HEK293T (cell line): ENCODE measurements around the gene AP5S1.
"Not testable (repeated sequence)": the region's sequence is repeated elsewhere in the genome, so short reads cannot be mapped to it uniquely, and the experiment has no call there.

Source experiments
- CTCF ChIA-PET: fragments of 350-600 bp; formaldehyde crosslinking; extraction: SDS; loops from one replicate; lab custom pipeline; 2021; ENCODE audit warnings: antibody characterized with exemption, inconsistent platforms; lab: Yijun Ruan, JAX
- POLR2A ChIA-PET: fragments of 350-600 bp; formaldehyde crosslinking; extraction: SDS; loops from one replicate; lab custom pipeline; 2020; ENCODE audit warnings: antibody characterized with exemption, inconsistent platforms; lab: Yijun Ruan, JAX
- DNase-seq: peaks from one replicate; pipeline ENCODE4 v3.0.0; 2012; ENCODE audit warnings: mixed read lengths; ENCODE audit errors: extremely low spot score
- ARNT ChIP-seq: fragments of 450-650 bp; IDR thresholded peaks from 2 replicates; pipeline ENCODE4 v1.6.1; 2017; ENCODE audit warnings: mild to moderate bottlenecking
- BHLHE40 ChIP-seq: fragments of 450-650 bp; IDR thresholded peaks from 2 replicates; pipeline ENCODE4 v1.6.1; 2016; ENCODE audit warnings: mild to moderate bottlenecking, moderate library complexity, borderline replicate concordance
- CTBP1 ChIP-seq: fragments of 450-650 bp; IDR thresholded peaks from 2 replicates; pipeline ENCODE4 v1.6.1; 2016; ENCODE audit warnings: borderline replicate concordance
- ELF4 ChIP-seq: fragments of 450-650 bp; IDR thresholded peaks from 2 replicates; pipeline ENCODE4 v1.6.1; 2017; ENCODE audit warnings: antibody characterized with exemption
- FOXA1 ChIP-seq: fragments of 450-650 bp; IDR thresholded peaks from 2 replicates; pipeline ENCODE4 v1.6.1; 2016; ENCODE audit warnings: mild to moderate bottlenecking
- FOXK2 ChIP-seq: fragments of 450-650 bp; IDR thresholded peaks from 2 replicates; pipeline ENCODE4 v1.6.1; 2016; ENCODE audit warnings: mild to moderate bottlenecking
- FOXM1 ChIP-seq: fragments of 450-650 bp; IDR thresholded peaks from 2 replicates; pipeline ENCODE4 v1.6.1; 2017; ENCODE audit warnings: mild to moderate bottlenecking, borderline replicate concordance
- HDGF ChIP-seq: fragments of 450-650 bp; IDR thresholded peaks from 2 replicates; pipeline ENCODE4 v1.6.1; 2017; ENCODE audit warnings: antibody characterized with exemption, borderline replicate concordance
- L3MBTL2 ChIP-seq: fragments of 450-650 bp; conservative IDR thresholded peaks from 2 replicates; pipeline ENCODE4 v1.6.1; 2016; ENCODE audit warnings: mild to moderate bottlenecking
- LEF1 ChIP-seq: fragments of 450-650 bp; IDR thresholded peaks from 2 replicates; pipeline ENCODE4 v1.6.1; 2017; ENCODE audit warnings: mild to moderate bottlenecking, borderline replicate concordance
- NFRKB ChIP-seq: fragments of 450-650 bp; IDR thresholded peaks from 2 replicates; pipeline ENCODE4 v1.6.1; 2016; ENCODE audit warnings: mild to moderate bottlenecking, moderate library complexity
- PKNOX1 ChIP-seq: fragments of 450-650 bp; IDR thresholded peaks from 2 replicates; pipeline ENCODE4 v1.6.1; 2016
- SP1 ChIP-seq: fragments of 450-650 bp; IDR thresholded peaks from 2 replicates; pipeline ENCODE4 v1.6.1; 2017
- SUZ12 ChIP-seq: fragments of 450-650 bp; IDR thresholded peaks from 2 replicates; pipeline ENCODE4 v1.6.1; 2016; ENCODE audit warnings: mild to moderate bottlenecking
- TARDBP ChIP-seq: fragments of 450-650 bp; IDR thresholded peaks from 2 replicates; pipeline ENCODE4 v1.6.1; 2016
- ZNF384 ChIP-seq: fragments of 450-650 bp; IDR thresholded peaks from 2 replicates; pipeline ENCODE4 v1.6.1; 2016

The AP5S1 gene

DNA sequence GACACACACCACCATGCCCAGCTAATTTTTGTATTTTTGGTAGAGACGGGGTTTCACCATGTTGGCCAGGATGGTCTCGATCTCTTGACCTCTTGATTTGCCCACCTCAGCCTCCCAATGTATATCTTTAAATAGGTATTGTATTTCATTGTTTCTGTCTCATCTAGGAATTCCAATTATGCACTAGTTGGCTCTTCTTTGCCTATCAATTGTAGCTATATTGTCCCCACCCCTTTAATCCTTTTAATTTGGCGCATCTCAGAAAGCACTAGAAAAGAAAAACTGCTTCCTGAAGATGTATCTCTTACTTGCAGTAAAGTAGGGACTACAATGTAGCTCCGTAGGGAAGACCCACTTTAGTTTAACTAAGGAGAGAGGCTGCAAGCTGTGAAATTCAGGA, 15.8 kb downstream of the AP5S1 start:
- DNase-seq: no peak
- POLR2A ChIA-PET: no interaction called here
- CTCF ChIA-PET: no interaction called here
- no peak for TF ChIP-seq TARDBP
- no peak for TF ChIP-seq FOXM1
- TF ChIP-seq PKNOX1: no peak
- TF ChIP-seq NFRKB: no peak
- no peak for TF ChIP-seq ZNF384
- no peak for TF ChIP-seq CTBP1
- no peak for TF ChIP-seq FOXK2
- TF ChIP-seq LEF1: no peak
- no peak for TF ChIP-seq SUZ12
- TF ChIP-seq HDGF: no peak
- TF ChIP-seq FOXA1: no peak
- TF ChIP-seq ELF4: no peak

GRCh38 chr20:3839328-3839727, 19.0 kb downstream of the AP5S1 start:
- ChIA-PET CTCF (no interaction called here), POLR2A (interaction anchor here (1.0 kb wide), 1 partner anchor 53 kb away, joined by 3 read pairs; the partner anchor contains the start of gene CENPB)
- no peak for TF ChIP-seq FOXA1
- no peak for TF ChIP-seq FOXK2
- no peak for TF ChIP-seq FOXM1
- TF ChIP-seq L3MBTL2: no peak
- no peak for TF ChIP-seq SUZ12
- no peak for TF ChIP-seq CTBP1
- TF ChIP-seq NFRKB: no peak
- no peak for TF ChIP-seq TARDBP
- TF ChIP-seq PKNOX1: no peak
- no peak for TF ChIP-seq SP1
- no peak for TF ChIP-seq LEF1
- TF ChIP-seq BHLHE40: no peak
- TF ChIP-seq HDGF: no peak
- TF ChIP-seq ELF4: no peak
- TF ChIP-seq ARNT: no peak
- no peak for TF ChIP-seq ZNF384
- DNase-seq: no peak

DNA sequence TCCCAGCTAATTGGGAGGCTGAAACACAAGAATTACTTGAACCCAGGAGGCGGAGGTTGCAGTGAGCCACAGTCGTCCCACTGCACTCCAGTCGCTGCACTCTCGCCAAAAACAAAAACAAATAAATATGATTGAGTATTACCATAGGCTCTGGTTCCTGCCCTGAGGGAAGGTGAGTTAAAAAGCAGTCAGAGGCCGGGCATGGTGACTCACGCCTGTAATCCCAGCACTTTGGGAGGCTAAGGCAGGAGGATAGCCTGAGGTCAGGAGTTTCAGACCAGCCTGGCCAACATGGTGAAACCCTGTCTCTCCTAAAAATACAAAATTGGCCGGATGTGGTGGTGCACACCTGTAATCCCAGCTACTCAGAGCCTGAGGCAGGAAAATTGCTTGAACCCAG, 19.9 kb downstream of the AP5S1 start:
- DNase-seq, CTCF ChIA-PET: not testable (repeated sequence)

DNA sequence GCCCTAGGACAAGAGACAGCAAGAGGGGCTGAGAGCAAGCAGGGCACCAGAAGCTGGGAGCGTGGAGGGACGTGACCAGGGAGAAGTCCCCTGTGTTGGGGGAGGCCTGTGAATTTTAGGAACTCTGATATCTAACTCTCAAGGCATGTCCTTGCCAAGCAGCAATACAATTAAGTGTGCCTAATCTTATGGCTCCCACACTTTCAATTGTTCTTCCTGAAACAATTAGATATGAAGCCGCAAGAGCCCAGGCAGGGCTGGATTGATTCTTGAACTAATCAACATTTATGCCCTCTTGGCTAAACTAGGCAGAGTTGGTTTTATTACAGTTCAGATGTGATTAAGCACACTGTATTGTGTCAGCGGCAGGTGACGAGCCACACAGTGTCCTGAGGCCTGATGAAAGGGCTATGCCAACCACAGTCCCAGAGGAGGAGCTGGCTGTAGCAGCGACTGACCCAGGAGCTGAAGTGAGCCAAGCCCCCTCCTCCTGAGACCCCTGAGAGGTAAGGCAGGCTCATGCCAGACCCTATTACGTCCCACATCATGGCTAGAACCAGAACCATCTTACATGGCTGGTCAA, 22.1 kb downstream of the AP5S1 start:
- DNase-seq: no peak
- POLR2A ChIA-PET: interaction anchor here (3.3 kb wide), 1 partner anchor 22 kb away, joined by 20 read pairs; the partner anchor contains the start of gene AP5S1
- CTCF ChIA-PET: interaction anchor here (0.6 kb wide), 1 partner anchor 10 kb away, joined by 3 read pairs; no protein-coding TSS in a partner anchor

More for the DNA sequence above, 19.9 kb downstream of the AP5S1 start:
- POLR2A ChIA-PET: not testable (repeated sequence)

DNA sequence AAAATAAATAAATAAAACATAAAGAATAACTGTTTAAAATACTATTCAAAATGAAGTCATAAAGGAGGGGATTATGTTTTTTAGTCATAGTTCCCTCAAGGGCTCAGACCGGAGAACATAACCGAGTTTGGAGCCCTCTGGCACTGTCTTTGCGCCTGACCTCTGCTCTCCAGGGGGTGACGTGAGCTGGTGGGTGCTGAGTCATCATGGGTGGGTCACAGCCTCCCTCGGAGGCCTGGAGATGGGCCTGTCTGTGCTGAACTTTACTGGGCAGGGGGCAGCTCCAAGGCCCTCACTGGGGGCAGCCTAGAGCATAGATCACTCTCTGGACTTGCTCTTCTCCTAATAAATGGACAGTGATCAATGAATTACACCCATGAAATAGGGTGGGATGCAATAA, 23.1 kb downstream of the AP5S1 start:
- DNase-seq: no peak
- POLR2A ChIA-PET: interaction anchor here (3.3 kb wide), 1 partner anchor 23 kb away, joined by 20 read pairs; the partner anchor contains the start of gene AP5S1
- TF ChIP-seq PKNOX1: no peak
- no peak for TF ChIP-seq ARNT
- no peak for TF ChIP-seq FOXM1
- TF ChIP-seq ELF4: no peak
- TF ChIP-seq TARDBP: no peak
- TF ChIP-seq HDGF: no peak
- no peak for TF ChIP-seq SP1
- no peak for TF ChIP-seq ZNF384
- no peak for TF ChIP-seq LEF1
- TF ChIP-seq FOXK2: no peak
- TF ChIP-seq SUZ12: no peak
- no peak for TF ChIP-seq FOXA1
- CTCF ChIA-PET: interaction anchor here (0.6 kb wide), 2 partner anchors 11 to 117 kb away, joined by 3 to 4 read pairs; no protein-coding TSS in a partner anchor

More for the DNA sequence above, 22.1 kb downstream of the AP5S1 start:
- TF ChIP-seq FOXK2 (no peak), NFRKB (no peak), FOXM1 (no peak), ELF4 (no peak), SP1 (no peak), ARNT (no peak), ZNF384 (no peak), CTBP1 (no peak), PKNOX1 (no peak), L3MBTL2 (no peak)

DNA sequence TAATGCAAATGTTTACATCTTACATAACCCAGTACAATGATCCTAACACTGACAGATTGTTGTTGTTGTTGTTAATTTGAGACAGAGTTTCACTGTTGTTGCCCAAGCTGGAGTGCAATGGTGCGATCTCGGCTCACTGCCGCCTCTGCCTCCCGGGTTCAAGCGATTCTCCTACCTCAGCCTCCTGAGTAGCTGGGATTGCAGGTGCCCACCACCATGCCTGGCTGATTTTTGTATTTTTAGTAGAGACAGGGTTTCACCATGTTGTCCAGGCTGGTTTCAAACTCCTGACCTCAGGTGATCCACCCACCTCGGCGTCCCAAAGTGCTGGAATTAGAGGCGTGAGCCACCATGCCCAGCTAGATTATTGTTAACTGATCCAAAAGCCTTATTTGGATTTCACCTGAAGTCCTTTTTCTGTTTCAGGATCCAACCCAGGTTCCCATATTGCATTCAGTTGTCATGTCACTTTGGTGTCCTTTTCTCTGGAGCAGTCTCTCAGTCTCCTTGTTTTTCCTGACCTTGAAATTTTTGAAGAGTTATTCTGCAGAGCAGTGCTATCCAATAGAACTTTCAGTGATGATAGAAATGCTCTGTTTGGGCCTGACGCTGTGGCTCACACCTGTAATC, 23.8 kb downstream of the AP5S1 start:
- DNase-seq: not testable (repeated sequence)
- POLR2A ChIA-PET: interaction anchor here (3.3 kb wide), 1 partner anchor 24 kb away, joined by 20 read pairs; the partner anchor contains the start of gene AP5S1

More for the DNA sequence above, 23.8 kb downstream of the AP5S1 start:
- CTCF ChIA-PET: interaction anchor here (0.6 kb wide), 1 partner anchor 118 kb away, joined by 4 read pairs; no protein-coding TSS in a partner anchor
